SJSA1 (cell line): ENCODE data around the gene SETD4. TPM values are rescaled to one million over a fixed set of nuclear protein-coding genes. Genes with fewer than 3 reads are reported as not detected.

ENCODE experiments used
- DNase-seq, 2 experiments: peaks; one replicate each; pipeline ENCODE4 v3.0.0-alpha.2; 2015 to 2020; ENCODE audit warnings: low spot score in 2 of 2, low read depth in 1 of 2
- H3K27ac ChIP-seq: fragments of 250-450 bp; sonication (Bioruptor Pico); 2 replicates; pipeline ENCODE4 v1.5.1; 2020; ENCODE audit warnings: mild to moderate bottlenecking, moderate library complexity
- H3K27me3 ChIP-seq: fragments of 250-450 bp; sonication (Bioruptor Pico); replicated peaks from 2 replicates; pipeline ENCODE4 v1.5.1; 2020; ENCODE audit warnings: mild to moderate bottlenecking, moderate library complexity
- H3K36me3 ChIP-seq: fragments of 250-450 bp; sonication (Bioruptor Pico); 2 replicates; pipeline ENCODE4 v1.5.1; 2020; ENCODE audit warnings: mild to moderate bottlenecking
- H3K4me1 ChIP-seq: fragments of 250-450 bp; sonication (Bioruptor Pico); replicated peaks from 2 replicates; pipeline ENCODE4 v1.6.1; 2021; ENCODE audit warnings: mild to moderate bottlenecking
- H3K4me3 ChIP-seq: fragments of 250-450 bp; sonication (Bioruptor Pico); 2 replicates; pipeline ENCODE4 v1.5.1; 2020; ENCODE audit warnings: mild to moderate bottlenecking
- H3K9me3 ChIP-seq: fragments of 250-450 bp; sonication (Bioruptor Pico); replicated peaks from 2 replicates; pipeline ENCODE4 v1.5.1; 2020; ENCODE audit warnings: mild to moderate bottlenecking
- total RNA-seq: library from RNA; depleted of rRNA; stranded (reverse); fragments of >200 nt; shearing (Covaris generic); gene quantifications from 2 replicates; pipeline ENCODE4 v1.2.3, GENCODE V29; 2014

The SETD4 gene
- total RNA-seq, 1 experiment from 2014 or later: 16.4 TPM

GRCh38 chr21:36029309-36029708, 31.0 kb downstream of the SETD4 start:
- no peak for DNase-seq
- Histone ChIP-seq H3K4me3 (no peak overlapping the region), H3K27ac (no peak overlapping the region), H3K4me1 (no peaks in the 10 kb centered on the region), H3K27me3 (no peaks in the 10 kb centered on the region), H3K36me3 (no peaks in the 10 kb centered on the region), H3K9me3 (no peaks in the 10 kb centered on the region)

DNA sequence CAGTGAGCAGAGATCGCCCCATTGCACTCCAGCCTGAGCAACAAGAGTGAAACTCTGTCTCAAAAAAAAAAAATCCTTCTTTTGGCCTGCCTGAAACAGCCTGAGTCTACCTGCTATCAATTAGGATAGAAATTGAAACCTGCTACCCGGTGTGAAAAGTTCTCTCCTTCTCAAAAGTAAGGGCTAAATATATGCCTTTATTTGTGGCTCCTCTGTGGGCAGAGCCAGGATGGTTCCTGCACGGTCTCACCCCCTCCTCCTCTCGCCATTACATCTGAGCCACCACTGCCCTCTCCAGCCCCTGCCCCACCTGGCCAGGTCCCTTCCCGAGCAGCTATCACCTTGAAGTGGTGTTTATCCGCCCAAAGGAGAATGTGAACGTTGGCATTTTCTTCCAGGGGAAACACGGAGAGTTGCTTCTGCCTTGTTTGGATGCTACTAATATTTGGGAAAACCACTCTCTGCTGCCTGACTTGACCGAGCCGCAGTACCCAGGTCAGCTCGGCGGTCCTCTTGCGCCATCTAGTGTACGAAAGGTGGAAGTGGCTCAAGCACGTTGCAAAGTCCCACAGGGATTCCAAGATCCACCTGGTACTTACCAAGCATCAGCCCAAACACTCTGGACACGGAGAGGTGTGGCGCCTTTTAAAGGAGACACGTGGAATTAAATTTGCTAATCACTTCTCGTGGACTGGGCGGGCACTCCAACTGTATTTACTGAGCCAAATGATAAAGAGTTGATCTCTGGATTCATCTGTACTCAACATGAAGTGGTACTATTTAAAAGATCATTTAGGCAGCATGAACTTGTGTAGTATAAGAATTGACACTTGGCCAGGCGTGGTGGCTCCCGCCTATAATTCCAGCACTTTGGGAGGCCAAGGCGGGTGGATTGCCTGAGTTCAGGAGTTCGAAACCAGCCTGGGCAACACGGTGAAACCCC, 31.9 kb downstream of the SETD4 start:
- Histone ChIP-seq H3K27ac (no peak overlapping the region), H3K9me3 (no peaks in the 10 kb centered on the region), H3K4me3 (no peak overlapping the region), H3K27me3 (no peaks in the 10 kb centered on the region), H3K36me3 (no peaks in the 10 kb centered on the region), H3K4me1 (no peaks in the 10 kb centered on the region)
- DNase-seq: peak; percentile 51 to 67

GRCh38 chr21:36027347-36027746, 33.0 kb downstream of the SETD4 start:
- Histone ChIP-seq H3K36me3 (no peaks in the 10 kb centered on the region), H3K27me3 (no peaks in the 10 kb centered on the region), H3K27ac (no peak overlapping the region), H3K4me1 (no peaks in the 10 kb centered on the region), H3K9me3 (no peaks in the 10 kb centered on the region), H3K4me3 (no peak overlapping the region)
- DNase-seq: no peak

DNA sequence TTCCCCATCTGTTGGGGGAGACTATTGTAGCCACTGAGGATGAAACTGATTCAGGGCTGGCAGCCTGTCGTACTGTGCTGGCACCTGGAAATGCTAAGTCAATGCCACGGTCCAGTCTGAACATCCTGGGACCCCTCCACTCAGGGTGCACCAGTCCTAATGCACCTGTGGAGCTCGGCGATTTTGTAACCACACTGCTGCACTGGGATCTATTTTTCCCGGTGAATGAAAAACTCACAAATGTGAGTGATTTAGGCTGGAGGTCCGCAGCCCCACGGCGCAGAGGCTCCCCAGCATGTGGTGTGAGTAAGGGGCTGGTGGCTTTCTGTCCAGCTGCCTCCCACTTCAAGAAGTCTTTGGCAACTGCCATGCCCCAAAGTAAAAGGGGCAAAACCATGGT, 35.5 kb downstream of the SETD4 start:
- H3K4me3 ChIP-seq: no peak overlapping the region
- no peaks in the 10 kb centered on the region for H3K9me3 ChIP-seq
- no peak overlapping the region for H3K27ac ChIP-seq
- no peaks in the 10 kb centered on the region for H3K4me1 ChIP-seq
- H3K36me3 ChIP-seq: no peaks in the 10 kb centered on the region
- DNase-seq: no peak
- H3K27me3 ChIP-seq: no peaks in the 10 kb centered on the region

GRCh38 chr21:36023092-36023480, 37.2 kb downstream of the SETD4 start:
- DNase-seq: no peak

DNA sequence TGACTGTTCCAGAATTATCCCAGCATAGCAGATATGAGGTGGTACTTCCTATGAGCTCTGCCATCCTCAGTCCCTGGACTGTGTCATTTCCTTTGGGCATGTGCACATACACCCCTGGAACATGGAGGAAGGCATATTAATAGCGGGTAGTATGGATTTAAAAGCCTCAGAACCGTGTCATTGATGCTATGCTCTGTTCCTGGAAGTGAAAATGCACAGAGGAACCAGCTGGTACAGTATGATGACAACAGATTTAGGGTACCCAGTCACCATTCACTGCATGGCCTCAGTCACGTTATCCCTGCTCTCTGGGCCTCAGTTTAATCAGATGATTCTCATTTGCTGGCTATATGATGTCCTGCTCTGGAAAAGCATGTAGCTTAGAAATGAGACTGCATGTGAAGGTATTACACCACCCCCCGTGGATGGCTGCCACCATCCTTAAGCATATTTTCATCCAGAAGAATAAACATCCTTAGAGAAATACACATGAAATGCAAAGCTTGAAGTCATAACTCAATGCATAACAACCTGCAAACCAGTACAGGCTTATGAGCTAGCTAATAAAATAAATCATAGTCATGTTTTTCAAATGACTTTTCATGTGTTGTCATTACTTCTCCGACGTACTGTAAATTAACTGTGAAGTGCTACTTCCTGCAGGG, 37.8 kb downstream of the SETD4 start:
- no peak overlapping the region for H3K4me3 ChIP-seq
- no peaks in the 10 kb centered on the region for H3K36me3 ChIP-seq
- H3K9me3 ChIP-seq: no peaks in the 10 kb centered on the region
- no peak for DNase-seq
- H3K27ac ChIP-seq: no peak overlapping the region
- no peaks in the 10 kb centered on the region for H3K4me1 ChIP-seq
- H3K27me3 ChIP-seq: 0 out of 2 replicates have a peak, but pooled peaks cover 2% of the 10 kb centered on the region

More at GRCh38 chr21:36023092-36023480, 37.2 kb downstream of the SETD4 start:
- no peaks in the 10 kb centered on the region for H3K36me3 ChIP-seq
- 0 out of 2 replicates have a peak, but pooled peaks cover 2% of the 10 kb centered on the region for H3K27me3 ChIP-seq
- no peaks in the 10 kb centered on the region for H3K4me1 ChIP-seq
- no peaks in the 10 kb centered on the region for H3K9me3 ChIP-seq
- no peak overlapping the region for H3K27ac ChIP-seq
- H3K4me3 ChIP-seq: no peak overlapping the region

GRCh38 chr21:36021251-36021837, 39.0 kb downstream of the SETD4 start:
- 0 out of 2 replicates have a peak, but pooled peaks cover 4% of the 10 kb centered on the region for H3K27me3 ChIP-seq
- no peaks in the 10 kb centered on the region for H3K36me3 ChIP-seq
- H3K27ac ChIP-seq: no peak overlapping the region
- H3K4me3 ChIP-seq: no peak overlapping the region
- no peak for DNase-seq
- H3K4me1 ChIP-seq: no peaks in the 10 kb centered on the region
- no peaks in the 10 kb centered on the region for H3K9me3 ChIP-seq

DNA sequence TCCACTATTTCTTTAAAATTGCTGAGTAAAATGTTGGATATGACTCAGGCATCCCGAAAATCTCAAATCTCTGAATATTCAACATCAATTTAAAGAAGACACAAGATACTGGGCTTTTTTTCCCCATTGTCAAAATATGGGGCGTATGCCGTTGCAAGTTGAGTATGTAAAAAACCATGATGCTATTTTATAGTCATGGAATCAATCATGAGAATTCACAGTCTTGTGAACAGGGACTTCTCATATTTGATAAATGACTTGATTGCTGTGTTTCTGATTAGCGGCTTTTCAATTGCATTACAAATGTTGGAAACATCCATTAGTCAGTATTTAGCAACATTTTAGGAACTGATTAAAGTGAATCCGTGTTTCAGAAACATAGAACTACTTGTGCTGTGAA, 45.3 kb downstream of the SETD4 start:
- Histone ChIP-seq H3K27ac (no peak overlapping the region), H3K4me3 (no peak overlapping the region), H3K36me3 (no peaks in the 10 kb centered on the region), H3K4me1 (no peaks in the 10 kb centered on the region), H3K9me3 (no peaks in the 10 kb centered on the region), H3K27me3 (0 out of 2 replicates have a peak, but pooled peaks cover 7% of the 10 kb centered on the region)
- no peak for DNase-seq

GRCh38 chr21:36010801-36011200, 49.5 kb downstream of the SETD4 start:
- H3K4me3 ChIP-seq: no peak overlapping the region
- H3K9me3 ChIP-seq: no peaks in the 10 kb centered on the region
- DNase-seq: no peak
- H3K27me3 ChIP-seq: peaks cover 2% of the 10 kb centered on the region; the same call in 1 of the 2 replicates
- H3K27ac ChIP-seq: no peak overlapping the region
- no peaks in the 10 kb centered on the region for H3K4me1 ChIP-seq
- no peaks in the 10 kb centered on the region for H3K36me3 ChIP-seq

DNA sequence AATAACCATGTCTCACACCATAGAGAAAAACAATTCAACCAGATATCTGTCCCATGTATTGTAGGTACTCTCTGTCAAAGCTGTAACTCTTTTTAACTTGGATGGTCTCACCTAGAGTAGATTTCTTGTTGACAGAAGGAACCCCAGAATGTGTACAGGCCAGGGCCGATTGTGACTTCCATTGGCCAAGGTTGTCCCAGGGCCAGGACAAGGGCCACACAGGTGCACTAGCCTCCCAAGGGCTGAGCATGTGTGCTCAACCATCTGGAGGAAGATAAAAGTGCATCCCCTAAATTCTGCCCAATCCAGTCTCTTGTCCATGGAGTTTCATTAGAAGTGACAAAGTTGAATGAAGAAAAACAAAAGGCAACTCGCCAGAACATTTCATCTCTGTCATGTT, 51.8 kb downstream of the SETD4 start:
- H3K27me3 ChIP-seq: peaks cover 2% of the 10 kb centered on the region; the same call in 1 of the 2 replicates
- DNase-seq: no peak
- no peak overlapping the region for H3K27ac ChIP-seq
- H3K4me1 ChIP-seq: 0 out of 2 replicates have a peak, but pooled peaks cover 3% of the 10 kb centered on the region
- no peaks in the 10 kb centered on the region for H3K9me3 ChIP-seq
- no peak overlapping the region for H3K4me3 ChIP-seq
- H3K36me3 ChIP-seq: no peaks in the 10 kb centered on the region

DNA sequence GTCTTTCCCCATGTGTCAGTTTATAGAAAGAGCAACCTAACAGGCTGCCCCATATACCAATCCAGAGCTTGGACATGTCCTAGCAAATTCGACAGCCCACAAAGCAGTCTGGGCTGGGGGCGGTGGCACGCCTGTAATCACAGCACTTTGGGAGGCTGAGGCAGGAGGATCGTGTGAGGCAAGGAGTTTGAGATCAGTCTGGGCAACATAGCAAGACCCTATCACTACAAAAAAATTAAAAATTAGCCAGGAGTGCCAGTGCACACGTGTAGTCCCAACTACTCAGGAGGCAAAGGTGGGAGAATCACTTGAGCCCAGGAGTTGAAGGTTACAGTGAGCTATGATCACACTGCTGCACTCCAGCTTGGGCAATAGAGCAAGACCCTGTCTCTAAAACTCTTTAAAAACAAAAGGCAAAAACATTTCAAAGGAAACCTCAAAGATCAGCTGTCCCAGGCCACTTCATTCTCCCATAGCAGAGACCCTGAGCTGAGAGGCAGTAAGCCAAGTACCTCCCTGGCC, 54.4 kb downstream of the SETD4 start:
- 0 out of 2 replicates have a peak, but pooled peaks cover 3% of the 10 kb centered on the region for H3K4me1 ChIP-seq
- H3K4me3 ChIP-seq: no peak overlapping the region
- H3K27ac ChIP-seq: no peak overlapping the region
- no peak for DNase-seq
- H3K27me3 ChIP-seq: peaks cover 2% of the 10 kb centered on the region; the same call in 1 of the 2 replicates
- H3K9me3 ChIP-seq: no peaks in the 10 kb centered on the region; the same call in 1 of the 2 replicates
- no peaks in the 10 kb centered on the region for H3K36me3 ChIP-seq

DNA sequence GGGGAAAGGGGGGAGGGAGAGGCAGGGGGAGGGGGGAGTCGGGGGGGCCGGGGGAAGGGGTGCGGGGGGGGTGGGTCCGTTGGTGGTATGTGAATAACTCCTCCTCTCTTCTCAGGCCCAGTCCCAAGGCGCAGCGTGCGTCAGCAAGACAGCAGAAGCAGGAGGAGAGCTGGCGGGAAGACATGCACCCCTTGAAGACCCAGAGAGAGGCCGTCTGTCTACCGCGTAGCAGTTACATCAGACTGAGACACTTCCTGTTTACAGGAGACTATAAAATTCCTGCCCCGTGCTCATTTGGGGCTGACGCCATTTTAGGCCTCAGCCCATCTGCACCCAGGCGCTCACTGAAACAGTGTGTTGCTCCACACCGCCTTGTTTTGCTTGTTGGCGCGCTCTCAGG, 55.3 kb downstream of the SETD4 start:
- no peak overlapping the region for H3K4me3 ChIP-seq
- no peaks in the 10 kb centered on the region for H3K36me3 ChIP-seq
- no peaks in the 10 kb centered on the region; the same call in 1 of the 2 replicates for H3K9me3 ChIP-seq
- DNase-seq: no peak
- peaks cover under 1% of the 10 kb centered on the region; the same call in 1 of the 2 replicates for H3K27me3 ChIP-seq
- H3K27ac ChIP-seq: no peak overlapping the region
- H3K4me1 ChIP-seq: 0 out of 2 replicates have a peak, but pooled peaks cover 3% of the 10 kb centered on the region

GRCh38 chr21:36004441-36004840, 55.9 kb downstream of the SETD4 start:
- Histone ChIP-seq H3K36me3 (no peaks in the 10 kb centered on the region), H3K27me3 (no peaks in the 10 kb centered on the region), H3K9me3 (no peaks in the 10 kb centered on the region; the same call in 1 of the 2 replicates), H3K4me3 (no peak overlapping the region), H3K27ac (no peak overlapping the region), H3K4me1 (0 out of 2 replicates have a peak, but pooled peaks cover 3% of the 10 kb centered on the region)
- DNase-seq: no peak
